Fibroblast of peridontal ligament (primary cell): ENCODE measurements around the gene PIK3CA.

Experiments used
- DNase-seq: peaks from one replicate; pipeline ENCODE4 v3.0.0-alpha.2; 2010; ENCODE audit errors: extremely low read depth

Gene PIK3CA

DNA sequence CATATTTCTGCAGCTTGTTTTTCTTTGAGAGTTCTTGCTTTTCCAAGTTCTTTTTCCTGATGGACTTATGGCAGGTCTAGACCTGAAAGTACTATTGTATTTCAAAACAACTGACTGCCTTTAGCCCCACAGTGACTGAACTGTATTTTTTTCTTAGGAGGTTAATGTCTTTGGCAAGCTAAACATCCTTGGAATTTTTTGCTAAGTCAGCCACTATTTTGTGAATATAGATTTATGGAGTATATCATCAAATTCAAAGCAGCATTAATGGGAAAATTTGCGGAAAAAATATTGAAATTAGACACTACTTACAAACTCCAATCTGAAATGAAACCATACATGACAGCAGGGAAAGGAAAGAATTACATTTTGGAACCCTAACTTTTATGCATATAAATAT, 8.6 kb downstream of the PIK3CA start:
- DNase-seq, result no peak

DNA sequence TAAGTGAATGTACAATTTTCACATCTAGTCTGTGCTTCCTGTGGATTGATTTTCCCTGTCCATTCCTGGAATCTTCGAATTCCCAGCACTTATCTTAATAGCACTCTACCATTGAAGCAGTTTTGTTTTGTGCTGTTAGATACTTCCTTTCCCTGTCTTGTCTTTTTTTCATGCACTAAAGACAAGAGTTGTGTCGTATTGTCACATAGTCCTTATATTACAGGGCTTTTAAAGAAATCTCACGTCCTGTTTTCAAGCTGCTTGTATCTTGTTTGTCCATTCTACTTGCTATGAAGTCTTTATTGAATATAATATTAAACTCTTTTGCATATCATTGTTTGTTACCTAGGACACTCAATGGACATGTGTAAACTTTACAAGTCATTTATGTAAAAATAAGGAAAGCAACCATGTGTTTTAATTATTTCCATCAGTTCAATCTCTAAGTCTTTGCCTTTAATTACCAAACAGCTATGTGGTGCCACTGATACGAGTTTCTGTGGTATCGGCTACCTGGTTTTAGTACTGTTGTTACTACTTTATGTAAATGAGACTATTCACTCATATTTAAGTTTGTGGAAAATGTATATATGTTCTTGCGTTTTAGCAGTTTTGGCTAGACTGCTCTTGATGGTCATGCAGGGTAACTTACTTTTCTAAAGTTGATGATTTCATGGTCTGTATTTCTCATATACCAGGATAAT, 10.3 kb downstream of the PIK3CA start:
- DNase-seq, result no peak

DNA sequence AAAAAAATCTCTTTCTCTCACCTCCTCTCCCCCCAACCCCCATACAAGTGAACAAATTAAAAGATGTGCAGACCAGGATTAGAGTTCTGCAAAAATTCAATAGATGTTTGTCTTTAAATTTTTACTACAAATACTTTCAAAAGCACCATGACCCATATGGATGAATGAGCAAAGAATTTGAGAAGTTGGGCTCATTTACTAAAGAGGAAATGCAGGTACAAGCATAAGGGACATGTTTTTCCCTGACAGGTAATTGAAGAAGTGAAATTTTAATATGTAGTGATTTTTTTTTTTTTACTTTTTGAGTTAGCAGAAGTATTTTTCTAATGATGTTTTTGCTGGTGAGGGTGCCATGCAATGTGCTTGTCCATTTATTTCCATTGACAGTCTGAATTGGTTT, 15.3 kb downstream of the PIK3CA start:
- no peak for DNase-seq

DNA sequence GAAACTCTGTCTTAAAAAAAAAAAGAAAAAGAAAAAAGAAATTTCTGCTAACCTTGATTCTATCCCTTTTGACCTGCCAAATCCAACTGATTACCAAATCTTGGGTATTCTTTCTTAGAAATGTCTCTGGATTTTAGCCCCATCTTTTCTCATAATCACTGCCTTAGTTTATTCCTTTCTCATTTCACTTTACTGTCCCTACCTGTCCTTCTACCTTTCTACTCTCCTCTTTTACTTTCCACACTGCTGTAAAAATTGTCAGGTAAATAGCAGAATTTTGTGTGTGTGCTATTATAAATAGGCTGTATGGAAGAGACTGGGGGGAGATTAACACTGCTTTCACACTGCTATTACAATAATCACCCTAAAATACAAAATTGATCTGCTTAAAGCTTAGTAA, 16.7 kb downstream of the PIK3CA start:
- no peak for DNase-seq

DNA sequence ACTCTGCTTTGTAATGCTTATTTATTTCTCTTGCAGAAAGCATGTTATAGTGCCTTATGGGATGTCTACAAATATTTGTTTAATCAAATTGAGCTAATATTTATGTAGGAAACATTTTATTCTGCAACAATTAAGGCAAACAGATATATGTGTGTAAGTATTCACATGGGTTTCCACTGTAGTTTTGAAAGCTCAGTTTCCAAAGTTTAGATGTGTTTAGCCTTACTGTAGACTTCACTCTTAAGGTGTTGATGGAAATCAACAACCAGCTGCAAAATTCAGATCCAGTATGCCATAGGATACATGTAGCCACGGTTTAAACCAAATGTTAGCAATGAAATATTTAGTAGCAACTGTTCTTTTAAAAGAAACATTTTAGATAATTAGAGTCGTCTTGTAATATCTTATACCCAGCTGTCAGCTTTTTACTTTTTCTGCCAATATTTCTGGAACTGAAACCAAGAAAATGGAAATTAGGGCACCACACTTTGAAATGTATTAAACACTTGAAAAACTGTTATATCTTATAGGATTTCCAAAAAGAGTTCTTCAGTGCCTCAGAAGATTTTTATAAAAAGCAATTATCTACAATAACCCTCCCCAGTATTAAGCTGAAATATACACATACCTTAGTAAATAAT, 18.5 kb downstream of the PIK3CA start:
- no peak for DNase-seq

DNA sequence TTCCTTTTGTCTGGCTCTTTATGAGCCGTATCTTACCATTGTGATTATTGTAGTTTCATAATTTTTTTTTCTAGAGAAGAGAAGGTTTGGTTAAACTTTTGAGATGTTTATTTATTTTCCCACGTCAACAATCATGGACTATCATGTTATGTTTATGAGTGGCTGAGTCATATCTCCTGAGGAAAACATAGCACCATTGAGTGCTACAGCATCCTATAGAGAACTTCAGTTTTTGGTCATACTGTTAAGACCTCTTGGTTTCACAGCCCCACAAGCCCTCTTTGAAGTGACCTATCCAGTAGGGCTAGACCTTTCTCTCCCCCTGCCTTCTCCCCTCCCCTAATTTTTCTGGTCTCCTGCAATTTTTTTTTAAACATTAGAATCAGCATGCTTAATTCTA, 20.8 kb downstream of the PIK3CA start:
- DNase-seq, result no peak

DNA sequence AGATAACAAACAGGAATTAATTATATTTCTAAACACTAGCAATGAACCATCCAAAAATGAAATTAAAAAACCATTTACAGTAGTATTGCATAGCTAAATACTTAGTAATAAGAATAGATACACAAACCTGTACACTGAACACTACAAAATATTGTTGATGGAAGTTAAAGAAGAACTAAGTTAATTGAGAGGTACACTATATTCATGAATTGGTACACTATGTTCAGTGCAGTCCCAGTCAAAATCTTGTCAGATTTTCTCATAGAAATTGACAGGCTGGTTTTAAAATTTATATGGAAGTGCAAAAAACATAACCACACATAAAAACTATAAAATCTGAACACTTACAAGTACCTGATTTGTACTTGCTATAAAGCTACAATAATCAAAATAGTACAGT, 24.4 kb downstream of the PIK3CA start:
- no peak for DNase-seq

DNA sequence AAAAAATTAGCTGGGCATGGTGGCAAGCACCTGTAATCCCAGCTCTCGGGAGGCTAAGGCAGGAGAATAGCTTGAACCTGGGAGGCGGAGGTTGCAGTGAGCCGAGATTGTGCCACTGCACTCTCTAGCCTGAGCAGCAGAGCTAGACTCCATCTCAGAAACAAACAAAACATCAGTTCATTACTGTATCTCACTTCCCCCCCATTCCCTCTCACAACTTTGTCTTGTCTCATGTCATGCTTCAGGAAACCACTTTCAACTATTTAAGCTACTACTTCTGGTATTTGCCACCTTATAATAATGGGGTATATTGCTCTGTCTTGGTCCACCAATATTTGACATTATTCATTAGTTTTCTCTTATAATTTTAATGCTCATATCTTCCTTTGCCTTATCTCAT, 26.2 kb downstream of the PIK3CA start:
- DNase-seq, result no peak

DNA sequence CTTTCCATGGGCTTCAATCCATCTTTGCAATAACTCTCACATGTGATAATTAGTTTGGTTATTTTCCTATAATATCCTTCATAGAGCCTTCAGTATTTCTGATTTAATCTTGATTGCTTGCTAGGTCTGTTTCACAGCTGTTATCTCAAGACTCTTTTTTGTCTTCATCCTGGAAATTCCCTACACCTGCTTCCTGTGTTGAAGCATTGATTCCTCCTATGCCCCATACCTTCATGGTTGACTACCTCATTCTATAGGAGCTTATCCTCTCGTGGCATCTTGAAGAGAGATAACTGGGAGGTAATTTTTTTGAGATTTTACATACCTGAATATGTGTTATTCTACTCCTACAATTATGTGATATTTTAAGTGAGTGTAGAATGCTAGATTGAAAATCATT, 26.7 kb downstream of the PIK3CA start:
- no peak for DNase-seq

DNA sequence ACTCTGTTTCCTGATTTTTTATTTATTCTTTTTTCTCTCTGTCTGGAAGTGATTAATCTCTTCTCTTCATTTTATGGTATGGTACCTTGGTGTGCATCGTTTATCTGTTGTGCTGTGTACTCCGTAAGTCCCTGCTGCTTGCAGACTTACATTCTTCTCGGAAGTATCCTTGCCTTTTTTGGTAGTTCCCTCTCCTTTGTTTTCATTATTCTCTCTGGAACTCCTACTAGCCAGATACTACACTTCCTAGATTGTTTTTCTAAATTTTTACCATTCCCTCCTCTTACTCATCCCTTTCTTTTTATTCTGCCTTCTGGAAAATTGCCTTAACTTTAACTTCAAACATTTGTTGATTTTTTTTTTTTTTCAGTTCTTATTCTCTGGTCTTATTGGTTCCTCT, 27.2 kb downstream of the PIK3CA start:
- peak; percentile 18 for DNase-seq

DNA sequence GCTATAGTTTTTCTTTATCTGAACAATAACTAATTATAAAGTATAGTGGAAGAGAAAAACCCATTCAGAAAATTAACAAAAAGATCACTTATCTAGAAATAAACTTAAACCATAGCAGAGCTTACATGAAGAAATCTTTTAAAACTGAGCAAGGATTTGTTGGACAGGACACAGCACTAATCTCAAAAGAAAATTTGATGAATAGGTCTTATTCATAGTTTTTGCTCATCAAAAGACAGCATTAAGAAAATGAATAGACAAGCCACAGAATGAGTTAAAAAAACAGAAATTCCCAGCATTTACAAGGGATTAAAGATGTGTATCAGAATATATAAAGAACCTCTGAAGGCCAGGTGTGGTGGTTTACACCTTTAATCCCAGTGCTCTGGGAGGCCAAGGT, 29.5 kb downstream of the PIK3CA start:
- DNase-seq, result no peak

DNA sequence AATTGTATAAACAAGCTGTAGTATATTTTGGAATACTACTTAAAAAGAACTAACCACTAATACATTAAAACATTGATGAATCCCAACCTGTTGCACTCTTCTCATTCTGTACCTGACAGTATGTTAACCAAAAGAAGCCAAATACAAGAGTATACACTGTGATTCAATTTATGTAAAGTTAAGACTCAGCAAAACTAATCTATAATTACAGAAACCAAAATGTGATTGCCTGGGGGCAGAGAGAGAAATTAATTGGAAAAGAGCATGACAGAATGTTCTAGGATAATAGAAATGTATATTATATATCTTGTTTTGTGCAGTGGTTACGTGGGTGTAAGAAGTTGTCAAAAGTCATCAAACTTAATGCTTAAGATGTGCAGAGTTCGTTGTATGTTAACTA, 31.1 kb downstream of the PIK3CA start:
- DNase-seq, result no peak

DNA sequence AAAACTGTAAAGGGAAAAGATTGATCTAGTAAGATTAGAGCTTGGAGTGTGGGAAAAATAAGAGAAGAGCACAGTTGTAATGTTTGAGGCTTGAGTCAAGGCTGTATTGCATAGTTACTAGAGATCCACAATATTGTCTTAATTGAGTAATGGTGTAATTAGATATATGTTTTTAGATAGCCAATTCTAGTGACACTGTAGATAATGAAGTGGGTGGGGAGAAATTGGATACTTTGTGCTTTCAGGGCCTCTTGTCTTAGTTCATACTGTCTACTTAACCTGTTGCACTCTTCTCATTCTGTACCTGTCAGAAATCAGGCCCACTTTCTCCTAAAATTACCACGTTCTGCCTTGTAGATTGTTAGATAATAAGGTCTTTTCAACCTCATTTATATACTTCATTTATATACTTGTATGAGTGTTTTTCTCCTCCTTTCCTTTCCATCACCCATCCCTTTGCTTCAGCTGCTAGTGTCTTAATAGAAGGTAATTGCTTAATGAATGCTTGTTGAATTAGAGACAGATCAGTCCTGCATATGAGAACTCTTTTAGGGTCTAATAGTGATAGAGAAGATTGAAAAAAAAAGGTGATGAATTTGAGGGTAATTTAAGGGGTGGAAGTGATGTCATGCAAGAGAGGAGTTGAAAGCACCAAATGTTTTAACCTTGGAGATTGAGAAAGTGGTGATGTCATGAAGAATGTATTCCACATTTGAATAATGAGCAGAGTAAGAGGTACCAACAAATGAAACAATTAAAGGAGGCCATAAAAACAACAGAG, 32.0 kb downstream of the PIK3CA start:
- peak; percentile 45 for DNase-seq

DNA sequence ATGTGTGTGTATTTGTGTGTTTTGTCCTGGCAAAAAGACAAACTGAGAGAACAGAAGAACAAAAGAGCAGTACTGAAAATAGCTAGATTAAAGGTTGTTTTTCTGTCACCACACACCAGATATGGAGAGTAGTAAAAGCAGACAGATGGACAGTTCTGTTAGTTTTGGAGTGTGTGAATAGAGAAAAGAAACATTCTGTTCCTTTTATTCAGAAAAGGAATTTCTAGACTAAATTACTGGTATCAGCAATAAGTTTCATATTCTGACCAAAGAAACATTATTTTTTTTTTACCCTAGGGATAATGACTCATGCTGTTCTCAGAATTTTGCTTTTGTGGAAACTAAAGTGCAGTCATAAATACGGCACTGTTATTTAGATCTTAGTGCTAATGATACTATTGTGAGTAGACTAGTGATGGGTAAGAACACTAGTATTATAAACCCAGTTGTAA, 32.9 kb downstream of the PIK3CA start:
- DNase-seq, result peak; percentile 87

DNA sequence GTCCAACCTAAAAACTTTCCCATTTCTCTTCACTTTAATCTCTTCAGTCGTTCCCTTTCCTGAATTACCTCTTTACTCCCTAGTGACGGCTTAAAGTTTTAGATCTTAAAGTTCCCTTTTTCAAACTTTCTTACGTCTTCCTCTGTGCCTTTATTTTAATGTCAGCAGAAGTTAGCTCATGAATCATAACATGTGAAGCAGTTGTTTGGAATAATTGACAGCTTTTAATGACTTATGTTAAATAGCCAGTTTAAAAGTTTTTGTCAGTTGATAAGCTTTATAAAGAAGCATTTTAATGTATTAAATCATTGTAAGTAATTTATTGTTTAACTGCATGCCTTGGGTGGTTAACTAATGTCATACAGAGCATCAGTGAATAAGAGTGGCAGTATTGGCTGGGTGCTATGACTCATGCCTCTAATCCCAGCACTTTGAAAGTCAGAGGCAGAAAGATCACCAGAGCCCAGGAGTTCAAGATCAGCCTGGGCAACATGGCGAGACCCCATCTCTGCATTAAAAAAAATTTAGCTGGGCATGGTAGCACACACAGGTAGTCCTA, 33.9 kb downstream of the PIK3CA start:
- peak; percentile 21 for DNase-seq

DNA sequence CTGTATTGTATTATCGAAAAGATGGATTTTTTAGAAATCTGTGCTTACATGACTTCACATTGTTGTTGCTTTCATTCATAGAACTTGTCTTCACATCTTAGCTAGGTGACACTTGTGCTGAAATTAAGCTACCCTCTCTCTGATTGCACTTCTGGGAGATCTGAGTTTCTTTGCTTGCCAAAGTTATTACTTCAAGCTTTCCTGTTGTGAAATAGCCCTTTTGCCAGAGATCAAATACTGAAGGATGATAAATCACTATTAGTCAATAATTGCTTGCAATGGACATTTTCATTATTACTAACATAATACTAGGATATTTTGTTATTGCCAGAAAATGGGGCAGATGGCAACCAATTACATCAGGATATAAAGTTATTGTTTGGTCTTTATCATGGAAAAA, 34.7 kb downstream of the PIK3CA start:
- DNase-seq, result no peak

DNA sequence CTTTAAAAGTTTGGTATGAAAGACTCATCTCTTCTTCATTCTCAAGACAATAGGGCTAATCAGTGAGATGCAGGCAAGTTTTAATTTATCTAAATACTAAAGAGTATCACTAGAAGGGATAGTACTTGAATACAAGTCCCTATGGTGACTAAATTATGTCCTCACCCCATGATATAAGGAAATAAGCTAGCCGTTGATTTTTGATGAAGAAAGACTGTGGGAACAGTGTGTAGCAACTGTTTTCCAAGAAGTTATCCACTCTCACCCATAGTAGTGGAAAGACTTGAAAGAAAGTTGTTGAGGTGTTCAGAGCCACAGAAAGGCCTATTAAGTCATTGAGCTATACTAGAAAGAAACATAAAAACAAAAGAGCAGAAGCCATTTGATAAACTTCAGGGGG, 36.7 kb downstream of the PIK3CA start:
- no peak for DNase-seq

DNA sequence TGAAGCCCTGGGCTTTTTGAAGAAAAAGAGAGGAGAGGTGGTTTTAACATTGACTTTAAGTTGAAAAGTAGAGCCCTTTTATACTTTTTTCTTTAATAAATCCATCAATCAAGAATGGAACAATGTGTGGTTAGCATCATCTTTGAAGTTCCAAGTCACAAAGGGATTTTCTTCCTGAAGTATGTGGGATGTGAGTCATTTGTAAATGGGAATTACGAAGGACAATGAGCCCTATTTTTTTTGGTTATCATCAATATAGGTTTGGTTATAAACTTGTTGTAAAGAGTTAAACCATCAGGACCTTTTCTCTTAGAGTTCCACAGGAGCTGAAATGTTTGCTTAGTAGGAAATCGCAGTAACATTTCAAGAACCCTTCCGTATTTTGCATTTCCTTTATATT, 38.3 kb downstream of the PIK3CA start:
- DNase-seq, result no peak

DNA sequence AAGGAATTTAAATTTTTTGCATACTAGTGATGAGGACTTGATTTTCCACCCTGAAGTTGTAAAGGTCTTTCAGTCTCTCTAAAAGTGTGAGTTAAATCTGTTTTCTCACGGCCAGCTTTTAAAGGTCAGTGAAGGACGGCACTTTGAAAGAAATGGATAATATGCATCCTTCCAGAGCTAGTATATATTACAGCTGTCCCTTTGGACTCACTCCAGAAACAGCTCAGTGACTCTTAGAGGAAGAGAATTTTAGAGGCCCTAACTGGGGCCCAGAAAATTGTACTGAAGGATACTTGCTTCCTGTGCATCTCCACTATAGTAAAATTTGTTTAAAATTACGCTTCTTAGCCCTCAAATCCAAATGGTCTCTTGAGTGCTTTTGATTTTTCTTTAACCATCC, 41.6 kb downstream of the PIK3CA start:
- DNase-seq, result peak; percentile 84

DNA sequence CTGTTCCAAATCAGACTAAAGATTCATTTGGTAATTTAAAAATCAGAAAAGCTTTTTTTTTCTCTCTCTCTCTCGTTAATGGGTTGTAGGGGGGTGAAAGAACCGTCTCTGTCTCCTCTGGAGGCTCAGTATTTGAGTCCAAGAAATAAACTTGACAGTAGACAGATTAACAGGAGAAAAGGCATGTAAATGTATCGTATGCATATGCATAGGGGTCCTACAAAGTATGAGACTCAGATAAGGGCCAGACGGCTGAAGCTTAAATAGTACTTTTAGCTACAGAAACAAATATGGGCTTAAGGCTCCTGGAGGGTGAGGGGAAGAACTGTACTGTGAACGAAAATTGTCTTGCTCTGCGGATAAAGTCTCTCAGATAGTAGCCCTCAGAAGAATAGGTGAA, 42.4 kb downstream of the PIK3CA start:
- DNase-seq, result no peak

DNA sequence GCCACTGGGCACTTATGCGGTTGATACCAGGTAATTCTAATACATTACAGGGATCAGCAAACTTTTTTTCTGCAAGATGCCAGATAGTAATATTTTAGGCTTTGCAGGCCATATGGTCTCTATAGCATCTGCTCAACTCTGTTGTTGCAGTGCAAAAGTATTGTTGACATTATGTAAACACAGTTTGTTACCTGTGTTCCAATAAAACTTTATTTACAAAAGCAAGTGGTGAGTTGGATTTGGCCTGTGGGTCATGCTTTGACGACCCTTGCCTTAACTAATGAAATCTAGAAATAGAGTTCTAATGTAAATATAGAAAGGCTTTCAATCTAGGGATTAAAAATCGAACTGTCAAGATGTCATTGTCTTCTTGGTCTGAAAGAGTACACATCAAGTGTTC, 44.4 kb downstream of the PIK3CA start:
- DNase-seq, result no peak

DNA sequence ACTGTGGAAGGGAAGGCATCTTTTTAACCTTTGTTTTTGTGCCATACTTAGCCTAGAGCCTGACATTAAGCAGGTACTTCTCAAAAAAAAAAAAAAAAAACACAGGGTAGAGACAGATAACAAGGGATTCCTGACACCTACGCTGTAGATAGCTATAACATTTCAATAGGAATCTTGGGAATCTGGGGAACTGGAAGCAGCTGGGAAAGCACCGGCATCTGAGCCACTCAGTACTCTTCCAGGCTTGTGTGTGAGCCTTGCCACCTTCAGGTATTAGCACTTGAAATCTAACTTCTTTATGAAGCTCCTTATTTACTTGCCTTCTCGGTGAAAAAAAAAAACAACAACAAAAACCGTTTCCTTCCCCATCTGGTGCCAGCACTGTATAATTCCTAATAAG, 46.8 kb downstream of the PIK3CA start:
- DNase-seq, result no peak

DNA sequence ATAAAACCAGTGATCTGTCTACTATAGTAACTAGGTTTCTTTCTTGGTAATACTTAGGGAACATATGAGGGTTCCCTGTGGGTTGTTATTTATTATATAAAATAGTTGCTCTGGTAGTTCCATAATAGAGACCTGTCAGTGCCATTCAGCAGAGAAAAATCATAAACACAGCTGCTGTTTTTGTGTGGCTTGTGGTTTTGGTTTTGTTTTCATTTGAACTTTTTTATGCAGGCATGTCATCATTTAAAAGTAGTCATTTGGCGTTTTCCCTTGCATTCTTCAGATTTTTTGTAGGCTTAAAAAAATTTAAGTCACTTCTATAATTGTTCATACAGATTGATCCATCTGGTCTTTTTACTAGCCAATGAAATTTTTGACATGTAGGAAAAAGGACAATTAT, 47.9 kb downstream of the PIK3CA start:
- DNase-seq, result peak; percentile 94
